Measurements from ENCODE around the gene ZNF148.
A peak's percentile ranks its signal among the peaks of the same experiment; 100 is the strongest.

ZNF148 gene

DNA sequence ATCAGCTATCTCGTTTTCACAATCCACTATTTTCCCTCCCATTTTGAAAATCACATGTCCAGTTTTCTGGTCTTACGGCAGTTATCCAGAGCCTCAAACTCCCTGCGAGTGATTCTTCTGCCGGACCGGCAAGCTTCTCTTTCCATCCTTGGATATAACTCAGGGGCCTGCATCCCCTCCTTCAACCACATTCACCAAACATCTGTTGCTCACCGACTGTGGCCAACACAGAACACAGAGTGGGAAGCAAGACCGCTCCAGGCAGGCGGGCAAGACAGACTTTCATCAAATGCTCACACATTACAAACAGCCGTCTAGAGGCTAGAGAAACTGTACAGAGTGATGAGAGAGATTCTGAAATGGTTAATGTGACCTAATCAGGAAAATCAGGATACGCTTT lies 154.9 kb downstream of the ZNF148 start:
- DNase-seq (ENCODE audit: low spot score): peak; percentile 35

DNA sequence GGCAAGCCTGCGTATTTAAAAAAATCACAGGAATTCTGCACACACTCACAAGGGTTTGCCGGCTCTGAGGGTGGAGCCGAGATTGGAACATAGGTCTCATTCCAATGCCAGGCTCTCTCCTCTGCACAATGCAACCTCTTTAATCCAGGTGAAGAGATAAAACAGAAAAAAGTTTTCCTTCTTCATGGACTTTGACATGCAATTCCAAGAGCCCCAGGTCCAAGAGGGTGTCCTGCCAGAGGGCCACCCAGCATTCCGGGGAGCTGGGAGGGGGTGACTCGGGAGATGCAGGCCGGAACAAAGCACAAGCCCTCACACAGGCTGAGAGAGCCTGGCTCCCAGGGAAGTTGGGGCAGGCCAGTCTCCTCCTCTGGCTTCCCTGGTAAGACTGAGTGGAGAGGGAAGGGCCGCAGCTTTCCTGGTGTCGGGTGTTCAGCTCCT lies 155.8 kb downstream of the ZNF148 start:
- no peak for DNase-seq (ENCODE audit: low spot score)

DNA sequence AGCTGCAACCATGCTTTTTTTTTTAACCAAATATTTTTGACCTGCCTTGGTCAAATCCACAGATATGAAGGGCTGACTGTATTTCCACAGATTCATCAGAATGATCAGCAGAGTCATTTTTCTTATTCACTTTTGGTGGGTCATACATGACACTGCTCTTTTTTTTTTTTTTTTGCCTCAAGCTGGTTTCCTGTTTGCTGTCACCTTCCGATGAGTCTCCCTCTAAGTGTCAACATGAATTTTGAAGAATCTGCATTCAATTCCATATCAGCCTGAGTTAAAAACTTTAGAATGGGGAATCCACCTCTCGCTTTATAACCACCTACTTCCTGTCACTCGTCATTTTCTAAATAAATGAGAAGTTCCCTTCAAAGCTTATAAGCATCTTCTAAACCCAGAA lies 160.4 kb downstream of the ZNF148 start:
- no peak for DNase-seq (ENCODE audit: low spot score)

DNA sequence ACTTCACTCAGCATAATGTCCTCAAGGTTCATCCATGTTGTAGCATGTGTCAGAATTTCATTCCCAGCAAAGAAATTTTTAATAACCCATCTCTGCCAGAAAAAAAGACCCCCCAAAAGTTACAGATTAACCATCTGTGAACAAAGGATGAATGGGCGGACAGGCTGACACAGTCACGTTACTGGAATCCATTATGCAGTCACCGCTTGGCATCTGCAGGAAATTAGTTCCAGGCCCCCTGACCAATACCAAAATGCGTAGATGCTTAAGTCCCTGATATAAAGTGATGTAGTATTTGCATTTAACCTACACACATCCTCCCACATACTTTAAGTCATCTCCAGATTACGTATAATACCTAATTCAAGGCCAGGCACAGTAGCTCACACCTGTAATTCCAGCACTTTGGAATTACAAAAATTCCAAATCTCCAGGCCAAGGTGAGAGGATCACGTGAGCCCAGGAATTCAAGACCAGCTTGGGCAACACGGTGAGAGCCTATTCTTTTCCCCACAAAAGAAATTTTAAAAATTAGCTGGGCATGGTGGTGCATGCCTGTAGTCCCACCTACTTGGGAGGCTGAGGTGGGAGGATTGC lies 161.1 kb downstream of the ZNF148 start:
- DNase-seq (ENCODE audit: low spot score): no peak

DNA sequence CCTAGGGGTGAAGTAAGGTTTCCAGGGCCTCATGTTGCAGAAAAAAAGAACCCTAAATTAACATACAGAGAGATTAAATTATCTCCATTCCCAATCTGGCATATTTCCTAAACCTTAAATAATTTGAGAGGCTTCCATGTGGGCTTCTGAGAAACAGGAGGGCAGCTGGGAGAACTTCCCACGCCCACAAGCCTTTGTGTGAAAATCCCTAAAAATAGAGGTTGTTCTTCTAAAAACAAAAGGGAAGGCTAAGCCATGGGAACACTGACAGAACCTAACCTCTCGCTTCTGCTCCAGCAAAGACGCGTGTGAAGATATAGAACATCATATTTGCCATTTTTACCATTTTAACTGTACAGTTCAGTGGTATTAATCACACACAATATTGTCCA lies 161.8 kb downstream of the ZNF148 start:
- DNase-seq (ENCODE audit: low spot score): no peak

DNA sequence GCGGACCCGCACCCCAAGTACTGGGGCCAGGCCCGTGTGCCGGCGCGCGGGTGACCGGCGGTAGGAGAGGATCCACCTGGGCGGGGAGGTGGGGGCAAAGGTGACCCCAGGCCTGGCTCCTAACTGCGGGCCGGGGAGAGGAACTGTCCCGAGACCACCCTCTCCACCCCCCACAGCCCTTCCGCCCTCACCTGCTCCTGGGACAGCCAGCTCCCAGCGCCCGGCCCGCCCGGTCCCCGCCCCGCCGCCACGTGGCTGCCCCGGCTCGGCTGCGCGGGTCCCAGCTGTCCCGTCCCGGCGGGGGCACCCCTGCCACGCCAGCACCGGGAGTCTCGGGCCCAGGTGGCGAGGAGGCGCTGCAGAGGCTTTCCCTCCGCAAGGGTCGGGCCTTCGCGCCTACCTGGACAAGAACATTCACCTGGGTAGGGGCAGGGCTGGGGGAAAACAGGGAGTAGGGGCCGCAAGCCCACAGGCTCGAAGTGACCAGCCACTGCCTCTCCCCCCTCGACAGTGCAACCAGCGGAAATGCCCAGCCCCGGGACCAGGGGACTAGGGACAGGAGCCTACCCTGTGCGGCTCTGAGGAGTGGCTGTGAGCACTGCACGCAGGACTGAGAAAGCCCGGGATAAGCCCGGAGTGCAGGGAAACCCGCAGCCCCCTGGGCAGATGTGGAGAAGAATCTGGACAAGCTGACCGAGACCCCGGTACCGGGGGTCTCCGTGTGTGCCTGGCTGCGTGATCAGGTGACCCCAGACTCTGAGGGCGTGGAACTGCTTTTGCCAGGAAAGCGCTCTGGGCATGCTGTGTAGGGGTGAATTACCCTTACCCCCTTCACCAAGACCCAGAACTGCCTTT lies 162.4 kb downstream of the ZNF148 start, which contains the start of gene SLC12A8:
Gene SLC12A8, minus strand, starts transcription at position 240 of the 855 bp plus-strand sequence. CDS start 1,399 bp downstream, outside the sequence.
- DNase-seq (ENCODE audit: low spot score): peak; percentile 25

DNA sequence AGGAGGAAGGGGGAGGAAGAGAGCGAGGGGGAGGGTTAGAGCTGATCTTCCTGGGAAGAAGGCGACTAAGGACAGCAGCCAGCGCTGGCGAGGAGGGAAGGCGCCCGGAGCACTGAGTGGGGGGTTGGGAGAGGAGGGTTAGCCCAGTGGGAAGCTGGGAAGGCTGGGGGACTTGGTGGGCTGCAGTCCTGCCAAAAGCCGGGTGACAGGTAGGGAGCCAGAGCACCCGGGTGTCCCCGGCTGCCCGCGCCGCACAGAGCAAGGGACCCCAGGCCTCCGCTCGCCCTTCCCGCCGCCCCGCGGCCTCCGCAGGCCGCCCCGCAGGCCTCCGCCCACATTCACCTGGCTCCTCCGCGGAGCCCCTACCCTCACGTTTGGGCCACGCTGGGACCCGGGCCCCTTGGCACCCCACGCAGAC lies 163.0 kb downstream of the ZNF148 start:
- no peak for DNase-seq (ENCODE audit: low spot score)

DNA sequence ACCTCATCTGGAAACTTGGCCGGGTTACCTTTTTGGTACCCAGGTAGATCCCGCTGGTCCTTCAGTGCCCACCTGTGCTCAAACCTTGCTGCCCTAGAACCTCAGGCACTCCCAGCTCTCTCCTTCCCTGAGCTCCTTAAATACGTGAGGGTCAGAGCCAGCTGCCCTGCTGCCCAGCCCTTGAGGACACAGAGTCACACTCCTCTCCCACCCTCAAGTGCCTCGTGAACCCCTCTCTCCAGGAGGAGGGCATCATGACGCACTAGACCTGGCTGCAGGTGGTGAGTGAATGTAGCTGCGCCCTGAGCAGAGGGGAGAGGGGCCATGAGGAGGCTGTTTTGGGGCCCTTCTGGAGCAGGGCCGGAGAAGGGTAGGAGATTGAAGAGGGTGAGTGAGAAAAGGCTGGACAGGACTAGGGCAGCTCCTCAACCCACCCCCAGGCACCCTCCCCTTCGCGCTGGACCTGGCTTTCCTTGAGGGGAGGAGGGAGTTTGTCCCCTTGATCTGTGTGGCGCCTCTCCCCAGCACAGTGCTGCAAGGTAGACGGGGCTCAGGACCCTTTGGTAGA lies 163.5 kb downstream of the ZNF148 start:
- DNase-seq (ENCODE audit: low spot score): no peak

DNA sequence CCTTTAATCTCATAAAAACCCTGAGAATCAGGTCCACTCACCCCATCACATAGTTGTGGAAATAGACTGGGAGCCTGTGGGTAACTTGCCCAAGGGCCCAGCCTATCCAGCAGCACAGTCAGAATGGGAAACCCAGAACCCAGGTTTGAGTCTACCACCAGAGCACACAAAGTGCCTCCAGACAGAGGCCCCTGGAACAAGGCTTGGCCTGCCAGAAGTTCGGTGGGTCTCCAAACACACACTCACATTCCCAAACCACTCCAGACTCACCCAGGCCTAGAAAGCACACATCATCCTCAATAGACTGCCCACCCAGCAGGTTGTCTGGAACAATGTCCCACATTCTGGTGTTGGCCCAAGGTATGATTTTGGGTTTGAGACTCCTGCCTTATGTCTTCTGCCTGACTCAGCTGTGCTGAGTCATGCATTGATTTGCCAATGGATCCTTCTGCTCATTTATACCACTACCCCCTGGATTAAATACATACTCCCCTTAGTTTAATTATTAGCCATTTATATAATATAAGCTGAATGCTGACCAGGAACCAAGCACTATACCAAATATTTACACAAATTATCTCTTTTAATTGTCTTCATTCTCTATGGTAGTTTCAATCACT lies 167.1 kb downstream of the ZNF148 start:
- no peak for DNase-seq (ENCODE audit: low spot score)

DNA sequence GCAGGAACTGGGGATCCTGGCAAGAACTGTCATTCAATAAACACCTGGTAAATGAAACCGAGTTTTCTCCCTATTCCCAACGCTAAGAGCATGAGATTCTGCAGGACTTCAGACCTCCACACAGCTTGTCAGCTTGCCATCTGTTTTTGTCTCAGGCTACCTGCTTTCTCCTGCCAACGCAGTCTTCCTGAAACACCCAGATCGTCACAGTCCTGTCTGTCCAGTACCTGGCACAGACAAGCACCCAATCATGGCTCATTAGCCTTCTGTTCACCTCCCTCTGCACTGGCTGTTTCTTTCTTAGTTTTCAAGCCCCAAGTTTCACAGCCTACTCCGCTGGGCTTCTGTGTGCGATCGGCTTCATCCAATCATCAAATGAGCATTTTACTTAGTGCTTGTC lies 167.6 kb downstream of the ZNF148 start:
- no peak for DNase-seq (ENCODE audit: low spot score)

DNA sequence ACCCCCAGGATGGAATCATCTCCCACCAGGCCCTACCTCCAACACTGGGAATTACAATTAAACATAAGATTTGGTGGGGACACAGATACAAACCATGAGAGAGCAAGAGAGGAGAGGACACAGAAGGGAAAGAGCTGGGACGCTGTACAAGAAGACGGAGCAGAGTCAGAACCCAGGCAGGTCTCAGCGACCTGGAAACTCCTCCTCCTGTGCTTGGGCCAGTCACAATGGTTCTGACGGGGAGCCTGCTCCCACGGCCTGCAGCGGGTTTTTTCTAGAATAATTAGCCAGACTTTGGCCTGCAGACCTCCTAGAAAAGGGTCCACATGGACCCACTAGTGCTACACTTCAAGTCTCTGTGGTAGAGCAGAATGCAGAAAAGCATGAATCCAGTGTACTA lies 168.2 kb downstream of the ZNF148 start:
- DNase-seq (ENCODE audit: low spot score): no peak

DNA sequence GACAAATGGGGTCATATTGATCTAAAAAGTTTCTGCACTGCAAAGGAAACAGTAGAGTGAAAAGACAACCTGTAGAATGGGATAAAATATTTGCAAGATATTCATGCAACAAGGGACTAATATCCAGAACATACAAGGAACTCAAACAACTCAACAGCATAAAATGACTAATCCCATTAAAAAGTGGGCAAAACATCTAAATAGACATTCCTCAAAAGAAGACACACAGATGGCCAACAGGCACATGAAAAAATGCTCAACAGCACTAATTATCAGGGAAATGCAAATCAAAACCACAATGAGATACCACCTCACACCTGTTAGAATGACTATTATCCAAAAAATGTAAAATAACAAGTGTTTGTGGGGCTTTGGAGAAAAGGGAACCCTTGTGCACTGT lies 171.4 kb downstream of the ZNF148 start:
- no peak for DNase-seq (ENCODE audit: low spot score)

DNA sequence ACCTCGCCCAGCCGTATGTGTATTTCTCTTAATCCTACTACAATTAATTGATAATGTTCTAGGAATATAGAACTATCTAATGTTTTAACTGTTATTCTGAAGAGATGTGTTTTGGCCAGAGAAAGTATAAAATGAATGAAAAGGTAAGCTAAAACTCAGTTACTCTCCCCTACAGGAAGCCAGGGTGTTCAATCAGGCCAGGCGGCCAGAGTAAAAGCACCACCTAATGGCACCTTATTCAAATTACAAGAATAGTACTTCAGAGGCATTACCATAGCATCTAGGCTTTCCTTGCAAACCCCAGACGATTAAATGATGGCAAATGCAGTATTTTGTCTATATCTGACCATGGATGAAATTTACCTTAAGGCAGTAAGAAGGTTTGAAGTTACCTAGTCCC lies 172.9 kb downstream of the ZNF148 start:
- no peak for DNase-seq (ENCODE audit: low spot score)

DNA sequence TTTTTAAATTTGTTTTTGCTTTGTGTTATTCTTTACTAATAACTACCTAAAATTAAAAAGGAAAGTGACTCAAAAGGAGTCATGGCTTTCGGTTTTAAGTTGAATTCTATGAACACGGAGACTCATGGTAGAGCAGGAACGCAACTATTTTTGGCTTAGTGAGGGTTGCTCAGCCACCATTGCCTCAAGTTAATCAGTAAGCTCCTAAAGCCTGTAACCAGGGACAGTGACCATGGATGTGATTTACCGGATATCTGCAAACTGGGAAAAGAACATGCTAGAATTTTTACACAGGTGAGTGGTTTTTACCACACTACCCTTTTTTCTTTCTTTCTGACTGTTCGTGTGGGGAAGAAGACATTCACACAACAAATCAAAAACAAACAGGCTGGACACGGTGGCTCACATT lies 174.4 kb downstream of the ZNF148 start:
- no peak for DNase-seq (ENCODE audit: low spot score)

DNA sequence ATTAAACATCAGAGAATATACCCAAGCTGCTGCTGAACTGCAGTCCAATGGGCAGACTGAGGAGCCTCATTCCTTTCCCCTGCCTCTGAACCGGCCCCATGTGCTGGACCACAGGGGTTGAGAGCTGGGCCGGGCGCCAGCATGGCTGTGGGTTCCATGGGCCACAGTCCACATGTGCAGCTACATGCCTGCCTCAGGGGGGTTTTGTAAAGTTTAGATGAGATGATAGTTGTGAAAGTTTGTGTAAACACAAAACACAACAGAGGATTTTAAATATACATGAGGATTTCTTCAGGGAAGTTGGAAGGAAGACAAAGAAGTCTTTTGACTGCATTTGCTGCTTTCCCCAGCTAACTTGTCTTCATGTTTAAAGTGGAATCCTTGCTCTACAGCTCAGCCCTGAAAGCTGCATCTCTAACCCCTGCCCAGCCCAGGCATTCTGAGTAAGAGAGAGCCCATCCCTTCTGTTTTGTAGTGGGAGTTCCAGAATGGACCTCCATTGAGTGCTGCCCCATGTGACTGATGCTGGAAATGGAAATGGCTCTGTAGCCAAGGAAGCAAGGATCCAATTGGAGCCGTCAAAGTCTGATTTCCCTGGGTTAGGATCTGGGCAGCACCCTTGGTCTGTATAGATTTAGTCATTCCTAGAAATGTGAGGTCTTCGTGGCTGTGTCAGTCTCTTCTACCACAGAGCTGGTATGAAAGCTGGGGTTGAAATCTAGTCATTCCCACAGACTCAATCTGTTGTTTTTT lies 180.1 kb downstream of the ZNF148 start:
- peak; percentile 85 for DNase-seq (ENCODE audit: low spot score)

DNA sequence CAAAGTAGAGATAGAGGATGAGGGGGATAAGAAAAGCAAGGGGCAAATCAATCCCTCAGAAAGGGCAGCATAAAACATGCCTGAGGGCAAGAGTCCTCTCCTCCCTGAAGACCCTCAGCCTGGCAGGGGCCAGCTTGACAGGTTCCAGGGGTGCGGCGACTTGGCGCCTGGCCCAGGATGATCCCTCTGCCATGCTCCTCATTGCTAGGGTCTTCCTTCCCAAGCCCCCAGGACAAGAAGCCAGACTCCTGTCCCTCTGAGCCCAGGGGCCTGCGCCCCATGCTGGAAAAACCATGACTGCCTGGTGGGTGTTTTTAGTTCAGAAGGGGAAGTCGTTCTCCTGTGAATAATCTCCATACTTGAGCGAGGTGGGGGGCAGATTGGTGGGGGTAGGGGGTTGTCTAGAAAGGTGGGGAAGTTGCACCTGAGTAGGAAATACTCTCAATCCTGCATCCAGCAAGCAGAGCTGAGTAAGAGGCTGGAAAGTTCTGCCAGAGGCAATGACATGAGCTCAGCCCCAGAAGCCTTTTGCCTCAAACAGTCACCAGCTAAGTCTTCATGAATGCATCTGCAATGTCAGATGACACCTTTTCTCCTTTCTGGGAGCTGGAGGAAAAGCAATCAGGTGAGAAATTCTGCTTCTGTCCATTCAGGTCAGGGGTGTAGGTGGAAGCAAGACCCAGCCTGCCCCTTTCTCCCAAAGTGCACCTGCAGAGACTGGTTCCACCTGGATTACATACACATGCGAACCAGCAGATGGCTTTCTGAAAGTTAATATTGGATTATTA lies 180.9 kb downstream of the ZNF148 start:
- DNase-seq (ENCODE audit: low spot score): no peak

DNA sequence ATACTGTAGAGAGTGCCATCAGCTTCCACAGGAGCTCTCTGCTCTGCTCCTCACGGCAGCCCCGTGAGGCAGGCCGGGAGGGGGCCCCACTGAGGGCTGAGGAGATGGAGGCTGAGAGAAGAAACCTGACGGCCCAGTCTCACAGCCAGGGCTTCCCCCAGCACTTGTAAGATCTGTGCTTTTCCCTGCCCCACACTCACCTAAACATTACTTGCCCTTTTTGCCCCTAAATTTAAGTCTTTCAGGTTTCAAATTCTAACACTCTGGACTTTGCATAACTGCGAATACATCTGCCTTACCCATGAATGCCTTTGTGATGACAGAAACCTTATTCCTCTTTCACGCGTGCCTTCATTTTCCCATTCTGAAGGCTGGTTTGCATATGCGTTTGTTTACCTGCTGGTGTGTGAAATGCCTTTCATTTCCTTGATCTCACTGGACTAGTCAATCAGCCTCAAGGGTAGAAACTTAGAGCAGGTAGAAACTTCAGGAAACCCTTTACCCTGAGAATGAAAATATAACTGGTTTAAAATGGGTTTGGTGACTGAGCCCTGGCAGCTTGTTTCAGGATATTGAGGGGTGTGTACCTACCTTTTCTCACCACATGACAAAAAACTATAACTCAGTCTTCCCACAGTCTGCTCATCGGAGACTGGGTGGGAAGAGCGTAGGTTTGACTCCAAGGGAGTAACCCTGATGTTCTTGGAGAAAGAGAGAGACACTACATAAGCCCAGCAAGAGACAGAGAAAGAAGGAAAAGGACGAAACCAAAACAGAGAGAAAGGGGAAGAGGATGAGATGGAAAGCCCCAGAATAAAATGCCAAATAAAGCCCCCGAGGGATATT lies 182.7 kb downstream of the ZNF148 start:
- DNase-seq (ENCODE audit: low spot score): no peak

DNA sequence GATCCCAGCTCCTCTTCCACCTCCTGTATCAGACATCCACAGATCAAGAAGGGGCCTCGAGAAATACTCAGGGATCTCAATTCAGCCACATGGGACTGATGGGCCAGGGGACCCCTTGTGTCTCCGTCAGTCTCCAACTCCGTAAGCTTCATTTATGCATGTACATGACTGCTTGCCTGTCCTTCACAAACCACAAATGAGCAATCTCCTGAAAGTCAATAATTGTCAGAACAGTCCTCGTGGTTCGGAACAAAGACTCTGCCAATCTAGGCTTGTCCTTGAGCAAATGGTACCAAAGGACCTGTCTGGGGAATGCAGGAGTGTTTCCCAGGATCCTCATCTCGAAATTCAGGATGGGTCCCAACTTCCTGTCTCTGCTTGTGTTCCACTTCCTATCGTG lies 183.4 kb downstream of the ZNF148 start:
- no peak for DNase-seq (ENCODE audit: low spot score)

DNA sequence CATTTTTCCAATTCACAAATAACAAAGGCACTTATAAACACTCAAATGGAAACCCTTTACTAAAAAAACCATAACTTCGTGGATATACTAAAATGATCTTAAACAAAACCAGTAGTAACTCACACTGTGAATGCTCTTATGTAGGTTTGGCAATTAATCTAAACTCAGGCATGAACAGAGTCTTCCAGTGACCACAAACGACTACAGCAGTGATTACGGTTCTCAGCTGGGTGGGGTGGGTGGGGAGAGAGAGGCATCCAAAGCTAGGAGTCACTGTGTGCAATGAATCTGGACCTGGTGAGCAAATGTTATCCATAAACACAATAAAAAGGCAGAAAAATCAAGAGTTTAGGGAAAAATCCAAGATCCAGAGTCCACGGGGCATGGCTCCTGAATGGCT lies 183.9 kb downstream of the ZNF148 start:
- DNase-seq (ENCODE audit: low spot score): no peak

DNA sequence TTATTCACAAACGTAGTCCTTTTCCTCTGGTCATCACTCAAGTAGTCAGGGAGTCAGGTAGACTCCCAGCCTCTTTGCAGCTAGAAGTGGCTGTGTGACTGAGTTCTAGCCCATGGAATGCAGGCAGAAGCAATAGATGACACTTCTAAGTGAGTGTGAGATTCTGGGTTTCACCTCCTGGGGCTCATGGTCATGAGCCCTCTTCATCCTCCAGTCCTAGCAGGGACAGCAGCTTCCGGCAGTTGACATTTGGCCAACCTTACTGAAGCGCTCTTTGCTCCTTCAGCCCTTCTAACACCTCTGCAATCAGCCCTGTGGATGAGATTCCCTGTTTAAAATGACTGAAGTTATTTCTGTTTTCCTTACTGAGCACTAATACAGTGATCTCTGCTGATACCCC lies 184.3 kb downstream of the ZNF148 start:
- no peak for DNase-seq (ENCODE audit: low spot score)
